K562 (cell line): ENCODE measurements around the gene IQCE. TPM values are rescaled to one million over a fixed set of nuclear protein-coding genes. Genes with fewer than 3 reads are reported as not detected.

ENCODE experiments used
- ATAC-seq: fragments of 200-7000 bp; cut with Tn5 transposase; 3 replicates; pipeline ENCODE4 v1.9.1; 2020; ENCODE audit warnings: moderate library complexity
- BruUV-seq: library from RNA; stranded (reverse); fragments of 400-500 nt; replicated peaks from 2 replicates; lab custom pipeline; 2021; lab: Mats Ljungman, UMichigan
- CTCF ChIA-PET: fragments of 300-600 bp; formaldehyde crosslinking; extraction: SDS; loops from one replicate; lab custom pipeline; 2021; ENCODE audit warnings: low intra/inter-chr PET ratio; lab: Yijun Ruan, JAX
- POLR2A ChIA-PET: fragments of 300-600, 350-650 bp; sonication (Branson Sonifier 250); formaldehyde crosslinking; extraction: SDS; loops from one replicate; lab custom pipeline; 2021; ENCODE audit warnings: antibody characterized with exemption, inconsistent platforms; lab: Yijun Ruan, JAX
- DNase-seq, 4 experiments: peaks; one replicate each; pipeline versions ENCODE4 v3.0.0 to v3.0.0-alpha.2; 2011 to 2018; ENCODE audit warnings: low spot score in 3 of 4, mixed read lengths in 3 of 4; ENCODE audit errors: extremely low read depth in 1 of 4
- FAIRE-seq: peaks from 2 replicates; lab custom pipeline; 2011; peaks lifted over from hg19 to GRCh38; lab: Jason Lieb, UNC
- H2AFZ ChIP-seq: 2 replicates; pipeline ENCODE4 v1.6.0; 2011; ENCODE audit warnings: low read depth, low read length, control low read depth, inconsistent platforms
- H3K27ac ChIP-seq: fragments of 200-600 bp; 3 replicates; pipeline ENCODE4 v1.8.0; 2011; ENCODE audit warnings: low read depth, mild to moderate bottlenecking, control low read depth, inconsistent platforms, low read length, moderate library complexity, mixed read lengths; ENCODE audit errors: extremely low read depth
- H3K27me3 ChIP-seq, 2 experiments: fragments of 300-600 bp in 1 of 2; 2 replicates in 1 of 2; 3 replicates in 1 of 2; pipeline versions ENCODE4 v1.6.0 to v1.8.0; 2011; ENCODE audit warnings: inconsistent platforms in 2 of 2, low read length in 2 of 2, mild to moderate bottlenecking in 1 of 2, mixed read lengths in 1 of 2, moderate library complexity in 1 of 2; ENCODE audit not compliant: control insufficient read depth in 2 of 2, insufficient read depth in 2 of 2
- H3K36me3 ChIP-seq: fragments of 300-600 bp; 3 replicates; pipeline ENCODE4 v1.8.0; 2011; ENCODE audit warnings: mild to moderate bottlenecking, low read length, inconsistent platforms; ENCODE audit not compliant: control insufficient read depth, insufficient read depth
- H3K4me1 ChIP-seq, 2 experiments: fragments of 200-600 bp in 1 of 2; replicated peaks in 1 of 2; 2 replicates in 1 of 2; 3 replicates in 1 of 2; pipeline versions ENCODE4 v1.5.1 to v1.8.0; 2011; ENCODE audit warnings: inconsistent platforms in 2 of 2, low read length in 2 of 2, mild to moderate bottlenecking in 1 of 2, mixed read lengths in 1 of 2, moderate library complexity in 1 of 2; ENCODE audit not compliant: control insufficient read depth in 2 of 2, insufficient read depth in 2 of 2
- H3K4me2 ChIP-seq: 2 replicates; pipeline ENCODE4 v1.6.1; 2011; ENCODE audit warnings: low read length, control low read depth, inconsistent platforms, mixed read lengths; ENCODE audit not compliant: insufficient read depth
- H3K4me3 ChIP-seq: fragments of 200-600 bp; sonication (generic), shearing (Covaris generic); 2 replicates; pipeline ENCODE4 v1.5.1; 2016; ENCODE audit warnings: control low read depth, inconsistent platforms
- H3K79me2 ChIP-seq: fragments of 200-600 bp; 3 replicates; pipeline ENCODE4 v1.8.0; 2011; ENCODE audit warnings: low read length, inconsistent platforms; ENCODE audit not compliant: control insufficient read depth, insufficient read depth
- H3K9ac ChIP-seq, 2 experiments: 2 replicates each; pipeline versions ENCODE4 v1.6.0 to v1.6.1; 2011; ENCODE audit warnings: low read depth in 2 of 2, low read length in 2 of 2, control low read depth in 1 of 2, inconsistent platforms in 1 of 2, mild to moderate bottlenecking in 1 of 2, mixed read lengths in 1 of 2; ENCODE audit not compliant: insufficient read depth in 1 of 2
- H3K9me1 ChIP-seq: one replicate; pipeline ENCODE4 v1.6.0; 2011; ENCODE audit warnings: inconsistent platforms, mild to moderate bottlenecking, low read length, moderate library complexity; ENCODE audit not compliant: control insufficient read depth, insufficient read depth
- H3K9me3 ChIP-seq: replicated peaks from 2 replicates; pipeline ENCODE4 v1.5.1; 2011; ENCODE audit warnings: low read depth, low read length, inconsistent platforms; ENCODE audit not compliant: control insufficient read depth, insufficient read depth
- H4K20me1 ChIP-seq: replicated peaks from 2 replicates; pipeline ENCODE4 v1.6.1; 2011; ENCODE audit warnings: low read length, inconsistent platforms, mixed read lengths; ENCODE audit not compliant: control insufficient read depth, insufficient read depth
- CREM ChIP-seq: IDR thresholded peaks from 2 replicates; pipeline ENCODE4 v1.6.1; 2014; ENCODE audit warnings: antibody characterized with exemption, low read depth
- CTCFL ChIP-seq: IDR thresholded peaks from 2 replicates; pipeline ENCODE4 v1.6.1; 2011; ENCODE audit warnings: borderline replicate concordance, low read depth, mild to moderate bottlenecking, moderate library complexity, low read length; ENCODE audit not compliant: insufficient read depth, poor library complexity, severe bottlenecking
- E2F3 ChIP-seq: fragments of 250-450 bp; sonication (Bioruptor Pico); IDR thresholded peaks from 2 replicates; pipeline ENCODE4 v1.4.0; 2020; ENCODE audit warnings: mild to moderate bottlenecking
- PRMT5 ChIP-seq: sonication (generic); formaldehyde crosslinking; IDR thresholded peaks from 2 replicates; pipeline ENCODE4 v1.5.0; 2020; ENCODE audit warnings: missing genetic modification reagents
- TAF9B ChIP-seq: fragments of 450-650 bp; IDR thresholded peaks from 2 replicates; pipeline ENCODE4 v1.6.1; 2018; ENCODE audit warnings: mild to moderate bottlenecking; ENCODE audit not compliant: partially characterized antibody
- VEZF1 ChIP-seq: fragments of 200-800 bp; sonication (Bioruptor generic); IDR thresholded peaks from 2 replicates; pipeline ENCODE4 v1.6.1; 2017; ENCODE audit warnings: missing genetic modification characterization, missing compliant biosample characterization
- ZNF253 ChIP-seq: fragments of 250-450 bp; sonication (Bioruptor Pico); conservative IDR thresholded peaks from 2 replicates; pipeline ENCODE4 v1.6.1; 2021; ENCODE audit warnings: mild to moderate bottlenecking
- ZNF583 ChIP-seq: fragments of 250-450 bp; sonication (Bioruptor Pico); IDR thresholded peaks from 2 replicates; pipeline ENCODE4 v1.4.0; 2020
- ZSCAN32 ChIP-seq: fragments of 450-650 bp; formaldehyde crosslinking; IDR thresholded peaks from 2 replicates; pipeline ENCODE4 v1.4.0; 2020; ENCODE audit warnings: mild to moderate bottlenecking, moderate library complexity
- WGBS: fragments of 100-300 bp; shearing (Covaris generic); methylation state at CpG from one replicate; pipeline ENCODE4 v1.1.6; 2016; ENCODE audit warnings: low coverage, mixed read lengths; ENCODE audit not compliant: insufficient coverage; ENCODE audit errors: missing lambda C conversion rate; 5-methylcytosine and 5-hydroxymethylcytosine counted together
- in situ Hi-C: fragments of 300-500 bp; cut with MboI; formaldehyde crosslinking; loops from 4 replicates; pipeline ENCODE4 v1.15.0; 2018; ENCODE audit warnings: inconsistent platforms, mixed read lengths
- intact Hi-C: fragments of 100-400 bp; cut with micrococcal nuclease; formaldehyde crosslinking; loops from 2 replicates; pipeline ENCODE4 v1.14.2; 2022
- polyA plus RNA-seq, 8 experiments: library from polyadenylated mRNA; depleted of rRNA in 4 of 8; stranded (reverse) in 5 of 8; unstranded in 3 of 8; fragments of >200 nt; fragmentation: Nextera tagmentation in 2 of 8; fragmentation: Illumina TruSeq in 1 of 8; extraction: Ambion mirVana in 2 of 8; extraction: Trizol in 1 of 8; gene quantifications; 2 replicates each; pipeline versions ENCODE4 v1.2.1 to v1.2.3, GENCODE V29; 2011 to 2014; ENCODE audit warnings: inconsistent platforms in 1 of 8, missing spikeins in 1 of 8
- total RNA-seq, 7 experiments: library from RNA; depleted of rRNA in 6 of 7; stranded (reverse); fragments of >200 nt in 6 of 7; fragmentation: Illumina TruSeq in 2 of 7; extraction: Trizol in 2 of 7; gene quantifications; 2 replicates each; pipeline versions ENCODE4 v1.2.1 to v1.2.3, GENCODE V29; 2011 to 2021; ENCODE audit warnings: low replicate concordance in 1 of 7
- TF ChIP-seq, protein P1 (sequence below): fragments of 450-650 bp; IDR thresholded peaks from 2 replicates; pipeline ENCODE4 v1.6.1; 2014; ENCODE audit warnings: low read depth, mild to moderate bottlenecking, moderate library complexity, borderline replicate concordance

Gene IQCE
- total and polyA plus RNA-seq, 9 of the 15 experiments (the other 6 are each of a cell fraction or from before 2014, with no cell fraction given), result 0.18 to 8.5 (median 4.2) TPM

DNA sequence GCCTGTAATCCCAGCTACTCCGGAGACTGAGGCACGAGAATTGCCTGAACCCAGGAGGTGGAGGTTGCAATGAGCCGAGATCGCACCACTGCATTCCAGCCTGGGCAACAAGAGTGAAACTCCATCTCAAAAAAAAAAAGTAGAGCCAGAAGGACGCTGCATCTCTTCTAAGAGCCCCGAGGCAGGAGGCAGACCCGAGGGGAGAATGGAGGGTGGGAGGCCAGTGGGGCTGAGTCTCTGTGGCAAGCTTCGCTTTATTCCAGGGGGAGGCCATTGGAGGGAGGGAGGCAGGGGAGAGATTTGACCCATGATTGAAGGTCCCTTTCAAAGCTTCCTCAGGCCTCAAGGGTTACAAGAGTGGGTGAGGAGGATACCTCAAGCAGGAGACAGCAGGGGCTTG lies 91.7 kb downstream of the IQCE start:
- Histone ChIP-seq H3K27ac (no peak overlapping the region), H3K36me3 (no peaks in the 10 kb centered on the region), H3K9me1 (no peaks in the 10 kb centered on the region), H3K4me2 (no peak overlapping the region), H3K9me3 (no peaks in the 10 kb centered on the region), H3K27me3 (peaks cover 2 to 9% of the 10 kb centered on the region in 2 experiments; a peak in 1 of 5 replicates), H4K20me1 (peaks cover 5% of the 10 kb centered on the region; the same call in 1 of the 2 replicates), H3K4me1 (peaks cover 6 to 61% of the 10 kb centered on the region in 2 experiments; a peak in 3 of 5 replicates), H2AFZ (no peak overlapping the region), H3K9ac (no peak overlapping the region; a peak in 1 of 4 replicates), H3K4me3 (no peak overlapping the region), H3K79me2 (no peaks in the 10 kb centered on the region)
- ATAC-seq (no peak), DNase-seq (no peak), FAIRE-seq (no peak)
- BruUV-seq, result no TSS peak
- ChIA-PET POLR2A (no interaction called here), CTCF (no interaction called here)
- 8% methylated on average over 5 of the region's 8 CpGs for whole genome bisulfite sequencing
- in situ Hi-C loops, result no loop called here
- TF ChIP-seq TAF9B (no peak), ZNF253 (CRISPR knock-in tag) (no peak), PRMT5 (CRISPR knock-in tag) (no peak), ZSCAN32 (CRISPR knock-in tag) (no peak), ZNF583 (CRISPR knock-in tag) (no peak)
- intact Hi-C loops, result loop anchor here (10.0 kb wide), 1 partner anchor 86 kb away; no protein-coding TSS in a partner anchor

- Histone ChIP-seq H3K9me1 (no peaks in the 10 kb centered on the region), H3K4me3 (no peak overlapping the region), H3K9ac (peak overlapping the region in 1 of 2 experiments; percentile 58; a peak in 1 of 4 replicates), H3K36me3 (no peaks in the 10 kb centered on the region), H3K4me1 (peaks cover 6 to 58% of the 10 kb centered on the region in 2 experiments; a peak in 3 of 5 replicates), H4K20me1 (peaks cover 5% of the 10 kb centered on the region; the same call in 1 of the 2 replicates), H3K27me3 (peaks cover 2 to 17% of the 10 kb centered on the region in 2 experiments; a peak in 2 of 5 replicates), H3K79me2 (no peaks in the 10 kb centered on the region), H3K9me3 (no peaks in the 10 kb centered on the region), H3K27ac (no peak overlapping the region), H3K4me2 (no peak overlapping the region), H2AFZ (no peak overlapping the region)
- peak; percentile 65 for ATAC-seq
- ChIA-PET POLR2A (interaction anchor here (0.6 kb wide), 1 partner anchor 18 kb away, joined by 3 read pairs; no protein-coding TSS in a partner anchor), CTCF (no interaction called here)
- FAIRE-seq, result peak; percentile 63
- in situ Hi-C loops (no loop called here), intact Hi-C loops (loop anchor here (10.0 kb wide), 1 partner anchor 87 kb away; no protein-coding TSS in a partner anchor)
- peak; percentile 58 to 64 (median 60) for DNase-seq
- BruUV-seq, result no TSS peak
- WGBS, result 36% methylated on average over 13 of the region's 15 CpGs
- TF ChIP-seq, protein P1, sequence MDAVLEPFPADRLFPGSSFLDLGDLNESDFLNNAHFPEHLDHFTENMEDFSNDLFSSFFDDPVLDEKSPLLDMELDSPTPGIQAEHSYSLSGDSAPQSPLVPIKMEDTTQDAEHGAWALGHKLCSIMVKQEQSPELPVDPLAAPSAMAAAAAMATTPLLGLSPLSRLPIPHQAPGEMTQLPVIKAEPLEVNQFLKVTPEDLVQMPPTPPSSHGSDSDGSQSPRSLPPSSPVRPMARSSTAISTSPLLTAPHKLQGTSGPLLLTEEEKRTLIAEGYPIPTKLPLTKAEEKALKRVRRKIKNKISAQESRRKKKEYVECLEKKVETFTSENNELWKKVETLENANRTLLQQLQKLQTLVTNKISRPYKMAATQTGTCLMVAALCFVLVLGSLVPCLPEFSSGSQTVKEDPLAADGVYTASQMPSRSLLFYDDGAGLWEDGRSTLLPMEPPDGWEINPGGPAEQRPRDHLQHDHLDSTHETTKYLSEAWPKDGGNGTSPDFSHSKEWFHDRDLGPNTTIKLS, result no peak
- TF ChIP-seq E2F3 (CRISPR knock-in tag) (no peak), CREM (peak; percentile 45; the same call in 1 of the 2 replicates), VEZF1 (CRISPR knock-in tag) (peak; percentile 26; the same call in 1 of the 2 replicates), CTCFL (peak; percentile 56)
Observed at GRCh38 chr7:2651336-2651735, 92.6 kb downstream of the IQCE start.
